GM23338 (cell line): ENCODE measurements around the gene GMPR. TPM values are rescaled to one million over a fixed set of nuclear protein-coding genes. Genes with fewer than 3 reads are reported as not detected.

Source experiments
- ATAC-seq: fragments of 200-7000 bp; cut with Tn5 transposase; 3 replicates; pipeline ENCODE4 v1.9.1; 2020
- DNase-seq: peaks from one replicate; pipeline ENCODE4 v3.0.0-alpha.2; 2015; ENCODE audit warnings: low spot score
- H2AFZ ChIP-seq: fragments of 200-600 bp; sonication (generic); 2 replicates; pipeline ENCODE4 v1.8.0; 2016; ENCODE audit warnings: antibody characterized with exemption, mild to moderate bottlenecking, moderate library complexity
- H3F3A ChIP-seq: fragments of 200-600 bp; sonication (generic); replicated peaks from 2 replicates; pipeline ENCODE4 v1.8.0; 2017; ENCODE audit warnings: antibody characterized with exemption, mixed run types, low read depth
- H3K27ac ChIP-seq: fragments of 200-600 bp; sonication (generic); 2 replicates; pipeline ENCODE4 v1.6.1; 2016; ENCODE audit warnings: low read depth
- H3K27me3 ChIP-seq: fragments of 200-600 bp; sonication (generic); 2 replicates; pipeline ENCODE4 v1.8.0; 2016; ENCODE audit warnings: mild to moderate bottlenecking, mixed run types, moderate library complexity; ENCODE audit not compliant: insufficient read depth
- H3K36me3 ChIP-seq: fragments of 200-600 bp; sonication (generic); 2 replicates; pipeline ENCODE4 v1.8.0; 2016; ENCODE audit warnings: mild to moderate bottlenecking; ENCODE audit not compliant: insufficient read depth
- H3K4me1 ChIP-seq: fragments of 200-600 bp; sonication (generic); 2 replicates; pipeline ENCODE4 v1.8.0; 2016; ENCODE audit warnings: mild to moderate bottlenecking, moderate library complexity; ENCODE audit not compliant: insufficient read depth
- H3K4me2 ChIP-seq: fragments of 200-600 bp; sonication (generic); 2 replicates; pipeline ENCODE4 v1.7.1; 2017; ENCODE audit warnings: mixed run types
- H3K4me3 ChIP-seq: fragments of 200-600 bp; sonication (generic); 2 replicates; pipeline ENCODE4 v1.6.1; 2016; ENCODE audit warnings: mixed run types
- H3K79me2 ChIP-seq: fragments of 200-600 bp; sonication (generic); replicated peaks from 2 replicates; pipeline ENCODE4 v1.8.0; 2017; ENCODE audit warnings: mild to moderate bottlenecking; ENCODE audit not compliant: insufficient read depth
- H3K9me2 ChIP-seq: fragments of 200-600 bp; sonication (generic); 2 replicates; pipeline ENCODE4 v1.8.0; 2017; ENCODE audit not compliant: insufficient read depth
- H4K20me1 ChIP-seq: fragments of 200-600 bp; sonication (generic); replicated peaks from 2 replicates; pipeline ENCODE4 v1.8.0; 2017; ENCODE audit warnings: mild to moderate bottlenecking; ENCODE audit not compliant: insufficient read depth
- H3K27ac Mint-ChIP-seq: 2 replicates; pipeline ENCODE4 v1.8.0; 2020; ENCODE audit warnings: inconsistent platforms, mild to moderate bottlenecking, moderate library complexity, mixed read lengths
- H3K27me3 Mint-ChIP-seq: 3 replicates; pipeline ENCODE4 v1.8.0; 2022; ENCODE audit warnings: low read depth, mild to moderate bottlenecking, moderate library complexity, mixed read lengths, inconsistent platforms; ENCODE audit not compliant: insufficient read depth, poor library complexity
- H3K36me3 Mint-ChIP-seq: 3 replicates; pipeline ENCODE4 v1.8.0; 2021; ENCODE audit warnings: low read depth, mild to moderate bottlenecking, inconsistent platforms, moderate library complexity, mixed read lengths
- H3K4me1 Mint-ChIP-seq: 3 replicates; pipeline ENCODE4 v1.8.0; 2020; ENCODE audit warnings: mild to moderate bottlenecking, inconsistent platforms, mixed read lengths
- H3K4me3 Mint-ChIP-seq: 3 replicates; pipeline ENCODE4 v1.8.0; 2021; ENCODE audit warnings: moderate library complexity, mild to moderate bottlenecking, inconsistent platforms, mixed read lengths
- H3K9me3 Mint-ChIP-seq: 3 replicates; pipeline ENCODE4 v1.8.0; 2020; ENCODE audit warnings: moderate library complexity, mild to moderate bottlenecking, inconsistent platforms, mixed read lengths
- ETS1 ChIP-seq: IDR thresholded peaks from 2 replicates; pipeline ENCODE4 v1.6.1; 2016; ENCODE audit warnings: antibody characterized with exemption
- EZH2 ChIP-seq: fragments of 200-600 bp; sonication (generic); IDR thresholded peaks from one replicate; pipeline ENCODE4 v1.8.0; 2017; ENCODE audit warnings: antibody characterized with exemption, mild to moderate bottlenecking, low read depth; ENCODE audit not compliant: unreplicated experiment
- EZH2phosphoT487 ChIP-seq: fragments of 200-600 bp; sonication (generic); IDR thresholded peaks from one replicate; pipeline ENCODE4 v1.8.1; 2018; ENCODE audit warnings: antibody characterized with exemption; ENCODE audit not compliant: unreplicated experiment
- JUNB ChIP-seq: IDR thresholded peaks from one replicate; pipeline ENCODE4 v1.6.1; 2016; ENCODE audit warnings: antibody characterized with exemption; ENCODE audit not compliant: unreplicated experiment
- NANOG ChIP-seq: IDR thresholded peaks from 2 replicates; pipeline ENCODE4 v1.6.1; 2016; ENCODE audit warnings: antibody characterized with exemption, borderline replicate concordance
- POLR2AphosphoS5 ChIP-seq: IDR thresholded peaks from 2 replicates; pipeline ENCODE4 v1.6.1; 2016; ENCODE audit warnings: antibody characterized with exemption, low read depth
- STAT1 ChIP-seq: IDR thresholded peaks from one replicate; pipeline ENCODE4 v1.6.1; 2016; ENCODE audit warnings: antibody characterized with exemption; ENCODE audit not compliant: unreplicated experiment
- ZNF114 ChIP-seq: fragments of 250-450 bp; sonication (Bioruptor Pico); IDR thresholded peaks from 2 replicates; pipeline ENCODE4 v1.5.0; 2020; ENCODE audit warnings: mild to moderate bottlenecking, moderate library complexity
- ZNF331 ChIP-seq: fragments of 250-450 bp; sonication (Bioruptor Pico); IDR thresholded peaks from 2 replicates; pipeline ENCODE4 v1.5.0; 2020; ENCODE audit warnings: low read depth, mild to moderate bottlenecking, moderate library complexity
- polyA plus RNA-seq: library from polyadenylated mRNA; unstranded; fragments of >200 nt; fragmentation: Nextera tagmentation; extraction: Ambion mirVana; gene quantifications from 2 replicates; pipeline ENCODE4 v1.2.1, GENCODE V29; 2016
- total RNA-seq: library from RNA; depleted of rRNA; stranded (reverse); fragments of >200 nt; shearing (Covaris generic); gene quantifications from 2 replicates; pipeline ENCODE4 v1.2.3, GENCODE V29; 2014
- TF ChIP-seq, protein P1 (sequence below), 2 experiments: fragments of 200-600 bp in 1 of 2; sonication (generic) in 1 of 2; conservative IDR thresholded peaks; 2 replicates each; pipeline versions ENCODE4 v1.5.1 to v1.6.1; 2016 to 2017; ENCODE audit warnings: antibody characterized with exemption in 2 of 2, low read depth in 2 of 2, mild to moderate bottlenecking in 2 of 2, moderate library complexity in 1 of 2
- TF ChIP-seq, protein P2 (sequence below): IDR thresholded peaks from one replicate; pipeline ENCODE4 v1.6.1; 2018; ENCODE audit warnings: antibody characterized with exemption; ENCODE audit not compliant: unreplicated experiment

The GMPR gene
- total and polyA plus RNA-seq, 2 experiments from 2014 or later: 0.23 to 0.35 TPM

- TF ChIP-seq ETS1: no peak
- TF ChIP-seq EZH2: no peak
- no peak for TF ChIP-seq ZNF331 (CRISPR knock-in tag)
- no peak for TF ChIP-seq EZH2phosphoT487
- TF ChIP-seq NANOG: no peak
- TF ChIP-seq, protein P1, sequence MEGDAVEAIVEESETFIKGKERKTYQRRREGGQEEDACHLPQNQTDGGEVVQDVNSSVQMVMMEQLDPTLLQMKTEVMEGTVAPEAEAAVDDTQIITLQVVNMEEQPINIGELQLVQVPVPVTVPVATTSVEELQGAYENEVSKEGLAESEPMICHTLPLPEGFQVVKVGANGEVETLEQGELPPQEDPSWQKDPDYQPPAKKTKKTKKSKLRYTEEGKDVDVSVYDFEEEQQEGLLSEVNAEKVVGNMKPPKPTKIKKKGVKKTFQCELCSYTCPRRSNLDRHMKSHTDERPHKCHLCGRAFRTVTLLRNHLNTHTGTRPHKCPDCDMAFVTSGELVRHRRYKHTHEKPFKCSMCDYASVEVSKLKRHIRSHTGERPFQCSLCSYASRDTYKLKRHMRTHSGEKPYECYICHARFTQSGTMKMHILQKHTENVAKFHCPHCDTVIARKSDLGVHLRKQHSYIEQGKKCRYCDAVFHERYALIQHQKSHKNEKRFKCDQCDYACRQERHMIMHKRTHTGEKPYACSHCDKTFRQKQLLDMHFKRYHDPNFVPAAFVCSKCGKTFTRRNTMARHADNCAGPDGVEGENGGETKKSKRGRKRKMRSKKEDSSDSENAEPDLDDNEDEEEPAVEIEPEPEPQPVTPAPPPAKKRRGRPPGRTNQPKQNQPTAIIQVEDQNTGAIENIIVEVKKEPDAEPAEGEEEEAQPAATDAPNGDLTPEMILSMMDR (conservative IDR thresholded peaks at IDR 0.05; ENCODE audit: low read depth in 2 of 2): no peak
- no peak for TF ChIP-seq POLR2AphosphoS5
Measured at GRCh38 chr6:16228043-16228442, 10.3 kb upstream of the GMPR start (continued).

GRCh38 chr6:16228709-16229665, 9.4 kb upstream of the GMPR start:
- H3K9me3 Mint-ChIP-seq: peaks cover 4% of the 10 kb centered on the region; the same call in 1 of the 3 replicates
- H3K27me3 Mint-ChIP-seq: peaks cover 2% of the 10 kb centered on the region
- Histone ChIP-seq H3K4me3 (no peak overlapping the region), H3K4me1 (0 out of 2 replicates have a peak, but pooled peaks cover 7% of the 10 kb centered on the region), H3K9me2 (no peaks in the 10 kb centered on the region), H3K27ac (no peak overlapping the region), H3K4me2 (0 out of 2 replicates have a peak overlapping the region, but pooled peaks have one; percentile 38), H4K20me1 (no peaks in the 10 kb centered on the region), H3F3A (no peaks in the 10 kb centered on the region), H2AFZ (peak overlapping the region; percentile 89), H3K36me3 (no peaks in the 10 kb centered on the region), H3K79me2 (no peaks in the 10 kb centered on the region), H3K27me3 (no peaks in the 10 kb centered on the region)
- H3K4me3 Mint-ChIP-seq: no peak overlapping the region
- DNase-seq (no peak), ATAC-seq (peak; percentile 77)
- H3K36me3 Mint-ChIP-seq: no peaks in the 10 kb centered on the region
- H3K27ac Mint-ChIP-seq: no peak overlapping the region
- H3K4me1 Mint-ChIP-seq: 0 out of 3 replicates have a peak, but pooled peaks cover 2% of the 10 kb centered on the region
- TF ChIP-seq ZNF114 (CRISPR knock-in tag) (no peak), STAT1 (no peak), ETS1 (no peak), JUNB (no peak), EZH2 (no peak)
- TF ChIP-seq, protein P2, sequence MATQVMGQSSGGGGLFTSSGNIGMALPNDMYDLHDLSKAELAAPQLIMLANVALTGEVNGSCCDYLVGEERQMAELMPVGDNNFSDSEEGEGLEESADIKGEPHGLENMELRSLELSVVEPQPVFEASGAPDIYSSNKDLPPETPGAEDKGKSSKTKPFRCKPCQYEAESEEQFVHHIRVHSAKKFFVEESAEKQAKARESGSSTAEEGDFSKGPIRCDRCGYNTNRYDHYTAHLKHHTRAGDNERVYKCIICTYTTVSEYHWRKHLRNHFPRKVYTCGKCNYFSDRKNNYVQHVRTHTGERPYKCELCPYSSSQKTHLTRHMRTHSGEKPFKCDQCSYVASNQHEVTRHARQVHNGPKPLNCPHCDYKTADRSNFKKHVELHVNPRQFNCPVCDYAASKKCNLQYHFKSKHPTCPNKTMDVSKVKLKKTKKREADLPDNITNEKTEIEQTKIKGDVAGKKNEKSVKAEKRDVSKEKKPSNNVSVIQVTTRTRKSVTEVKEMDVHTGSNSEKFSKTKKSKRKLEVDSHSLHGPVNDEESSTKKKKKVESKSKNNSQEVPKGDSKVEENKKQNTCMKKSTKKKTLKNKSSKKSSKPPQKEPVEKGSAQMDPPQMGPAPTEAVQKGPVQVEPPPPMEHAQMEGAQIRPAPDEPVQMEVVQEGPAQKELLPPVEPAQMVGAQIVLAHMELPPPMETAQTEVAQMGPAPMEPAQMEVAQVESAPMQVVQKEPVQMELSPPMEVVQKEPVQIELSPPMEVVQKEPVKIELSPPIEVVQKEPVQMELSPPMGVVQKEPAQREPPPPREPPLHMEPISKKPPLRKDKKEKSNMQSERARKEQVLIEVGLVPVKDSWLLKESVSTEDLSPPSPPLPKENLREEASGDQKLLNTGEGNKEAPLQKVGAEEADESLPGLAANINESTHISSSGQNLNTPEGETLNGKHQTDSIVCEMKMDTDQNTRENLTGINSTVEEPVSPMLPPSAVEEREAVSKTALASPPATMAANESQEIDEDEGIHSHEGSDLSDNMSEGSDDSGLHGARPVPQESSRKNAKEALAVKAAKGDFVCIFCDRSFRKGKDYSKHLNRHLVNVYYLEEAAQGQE: no peak
